ENCODE measurements around the gene SLC25A31. TPM values are rescaled to one million over a fixed set of nuclear protein-coding genes. Genes with fewer than 3 reads are reported as not detected.

The SLC25A31 gene
- total and polyA plus RNA-seq, 5 donors, result not detected

DNA sequence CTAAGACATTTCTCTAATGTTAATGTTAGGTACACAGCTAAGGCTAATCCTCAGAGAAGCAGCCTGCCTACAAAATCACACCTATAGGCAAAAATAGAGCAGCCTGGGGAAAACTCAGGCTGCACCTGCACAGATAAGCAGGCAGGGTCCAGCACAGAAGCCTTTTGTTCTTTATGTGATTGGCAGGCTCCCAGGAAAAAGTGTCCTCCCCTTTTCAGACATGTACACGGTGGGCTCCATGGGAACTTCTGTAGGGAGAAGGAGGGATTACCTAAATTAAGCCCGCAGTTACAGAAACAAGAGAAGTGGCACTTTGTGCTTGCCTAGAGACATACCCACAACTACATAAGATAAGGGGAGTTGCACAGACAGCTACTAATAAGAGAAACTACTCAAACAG, 47.9 kb downstream of the SLC25A31 start:
- no peaks in the 10 kb centered on the region for H3K4me1 ChIP-seq (ENCODE audit: control insufficient read depth, insufficient read depth, low read length)
- H3K4me3 ChIP-seq (ENCODE audit: low read length), result no peak overlapping the region
- DNase-seq (no peak), ATAC-seq (no peak)
- intact Hi-C loops (cut with DNase I), result no loop called here
- no peaks in the 10 kb centered on the region for H3K9me3 ChIP-seq (ENCODE audit: control insufficient read depth, low read length)
- 28% methylated on average over 2 of the region's 2 CpGs for WGBS
- H3K27me3 ChIP-seq (ENCODE audit: control insufficient read depth, insufficient read depth), result peaks cover 2% of the 10 kb centered on the region
- H3K27ac ChIP-seq (ENCODE audit: low read length), result no peak overlapping the region

DNA sequence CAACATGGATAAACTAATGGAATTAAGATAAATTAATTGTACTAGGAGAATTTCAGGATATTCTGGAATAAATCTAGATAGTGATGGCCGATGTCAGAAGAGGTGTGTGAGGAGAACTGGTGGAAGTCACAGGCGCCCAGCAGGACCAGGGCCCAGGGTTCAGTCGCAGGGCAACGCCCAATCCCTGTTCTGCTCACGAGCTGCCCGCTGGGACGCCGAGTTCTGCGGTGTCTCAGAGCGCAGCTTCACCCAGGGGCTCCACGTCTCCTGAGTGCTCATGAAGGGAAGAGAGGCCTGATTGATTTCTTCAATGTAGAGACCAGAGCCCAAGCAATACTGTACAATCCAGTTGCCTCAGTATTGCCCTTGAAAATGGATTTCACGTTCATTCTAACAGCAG, 50.4 kb downstream of the SLC25A31 start:
- H3K9me3 ChIP-seq (ENCODE audit: control insufficient read depth, low read length), result no peaks in the 10 kb centered on the region
- ATAC-seq (no peak), DNase-seq (peak in 2 of 3 donors; percentile 47 to 59)
- 97% methylated on average over 12 of the region's 12 CpGs for WGBS
- H3K27me3 ChIP-seq (ENCODE audit: control insufficient read depth, insufficient read depth), result peaks cover 2% of the 10 kb centered on the region
- intact Hi-C loops (cut with DNase I), result loop anchor here in 1 of 4 donors (5.0 kb wide), 1 partner anchor 187 kb away; the partner anchor contains the start of genes ABHD18 and MFSD8
- no peak overlapping the region for H3K4me3 ChIP-seq (ENCODE audit: low read length)
- no peaks in the 10 kb centered on the region for H3K4me1 ChIP-seq (ENCODE audit: control insufficient read depth, insufficient read depth, low read length)
- no peak overlapping the region for H3K27ac ChIP-seq (ENCODE audit: low read length)

DNA sequence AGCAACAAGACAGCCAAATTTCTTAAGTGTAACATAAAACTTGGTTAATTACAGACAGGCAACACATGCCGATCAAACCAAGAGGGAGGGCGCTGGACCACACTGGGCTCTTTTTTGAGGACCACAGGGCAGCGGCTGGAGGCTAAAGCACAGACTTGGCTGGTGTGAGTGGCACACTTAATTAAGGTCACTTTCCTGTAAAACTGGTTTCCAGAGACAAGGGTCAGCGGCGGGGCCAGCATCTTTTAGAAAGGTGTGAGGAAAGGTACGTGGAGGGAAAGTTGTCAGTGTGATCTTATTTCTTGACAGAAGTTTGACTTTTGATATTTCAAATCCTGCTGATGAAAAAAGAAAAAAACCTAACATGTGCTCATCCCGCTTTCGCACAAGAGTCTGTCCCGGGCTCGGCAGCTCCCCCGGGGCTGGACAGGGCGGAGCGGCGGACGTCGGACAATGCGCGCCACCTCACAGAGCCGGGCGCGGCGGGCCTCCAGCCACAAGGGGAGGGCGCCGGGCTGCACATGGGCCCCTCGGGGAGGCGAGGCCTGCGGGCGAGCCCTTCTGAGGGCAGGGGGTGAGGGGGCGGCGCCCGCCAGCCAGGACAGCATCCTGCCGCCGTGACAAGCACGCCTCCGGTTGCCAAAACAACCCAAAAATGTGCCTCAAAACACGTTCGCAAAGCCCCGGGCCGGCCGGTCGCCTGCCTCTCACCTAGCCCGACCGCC, 51.3 kb downstream of the SLC25A31 start:
- WGBS, result 13% methylated on average over 43 of the region's 43 CpGs
- intact Hi-C loops (cut with DNase I), result loop anchor here in 1 of 4 donors (5.0 kb wide), 1 partner anchor 186 kb away; the partner anchor contains the start of genes ABHD18 and MFSD8
- ATAC-seq, result peak; percentile 84 to 90
- Histone ChIP-seq H3K4me1 (ENCODE audit: control insufficient read depth, insufficient read depth, low read length) (no peaks in the 10 kb centered on the region), H3K9me3 (ENCODE audit: control insufficient read depth, low read length) (no peaks in the 10 kb centered on the region), H3K27me3 (ENCODE audit: control insufficient read depth, insufficient read depth) (peaks cover 2% of the 10 kb centered on the region), H3K4me3 (ENCODE audit: low read length) (peak overlapping the region; percentile 71), H3K27ac (ENCODE audit: low read length) (no peak overlapping the region)
- peak in 2 of 3 donors; percentile 70 to 86 for DNase-seq

DNA sequence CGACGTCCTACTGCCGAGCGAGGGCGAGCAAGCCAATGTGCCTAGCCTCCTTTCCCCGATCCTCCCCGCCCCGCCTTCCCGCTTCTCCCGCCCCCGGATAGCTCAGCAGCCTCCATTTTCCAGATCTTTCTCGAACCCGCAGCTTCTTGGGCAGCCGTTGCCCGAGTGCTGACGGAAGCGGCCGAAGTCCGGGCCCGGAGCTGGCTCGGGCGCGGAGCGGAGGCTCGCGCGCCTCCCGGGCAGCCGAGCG, 51.8 kb downstream of the SLC25A31 start:
- intact Hi-C loops (cut with DNase I), result loop anchor here in 1 of 4 donors (5.0 kb wide), 1 partner anchor 185 kb away; the partner anchor contains the start of genes ABHD18 and MFSD8

DNA sequence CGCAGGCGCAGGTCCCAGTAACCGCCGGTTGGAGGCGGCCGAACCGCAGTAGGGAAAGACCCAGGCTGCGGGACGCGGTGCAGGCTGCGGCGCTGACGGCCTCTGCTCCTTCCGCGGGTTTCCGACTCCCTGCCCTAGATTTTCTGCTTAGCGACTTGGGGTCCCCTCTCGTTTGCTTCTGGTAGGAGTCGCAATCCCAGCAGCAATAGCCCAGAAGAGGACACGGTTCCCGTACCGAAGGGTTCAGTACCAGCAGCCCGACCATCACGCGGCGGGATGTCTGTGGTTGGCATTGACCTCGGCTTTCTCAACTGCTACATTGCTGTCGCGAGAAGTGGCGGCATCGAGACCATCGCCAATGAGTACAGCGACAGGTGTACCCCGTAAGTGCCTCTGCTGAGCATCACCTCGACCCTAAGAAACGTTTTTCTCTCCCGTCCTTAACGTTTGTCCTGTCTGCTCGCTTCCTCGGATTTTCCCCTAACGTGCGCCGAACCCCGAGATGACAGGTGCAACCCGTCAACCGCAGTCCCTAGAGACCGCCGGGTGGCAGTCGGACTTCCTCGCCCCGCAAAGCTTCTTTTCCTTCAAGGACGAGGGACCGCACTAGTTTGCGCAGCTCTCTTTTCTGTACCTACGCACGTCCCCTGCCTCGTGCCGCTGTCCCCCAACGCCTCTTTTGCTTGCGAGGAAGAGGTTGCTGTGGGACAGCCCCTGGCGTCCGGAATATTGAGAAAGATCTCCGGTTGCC, 52.2 kb downstream of the SLC25A31 start, which contains the start of gene HSPA4L:
Gene HSPA4L, plus strand, starts transcription at position 48 of the 751 bp plus-strand sequence. Its CDS starts 229 bp downstream, at position 277.
- H3K4me3 ChIP-seq (ENCODE audit: low read length), result peak within 1 kb of the TSS; percentile 71
- intact Hi-C loops (cut with DNase I), result loop anchor here in 1 of 4 donors (5.0 kb wide), 1 partner anchor 185 kb away; the partner anchor contains the start of genes ABHD18 and MFSD8
- under 1% methylated on average over 63 of the region's 63 CpGs for WGBS
- no peaks in the 10 kb centered on the region for H3K27me3 ChIP-seq (ENCODE audit: control insufficient read depth, insufficient read depth)
- no peaks in the 10 kb centered on the region for H3K9me3 ChIP-seq (ENCODE audit: control insufficient read depth, low read length)
- DNase-seq (peak in 2 of 3 donors; percentile 63 to 79), ATAC-seq (peak; percentile 58 to 60)
- H3K4me1 ChIP-seq (ENCODE audit: control insufficient read depth, insufficient read depth, low read length), result no peaks in the 10 kb centered on the region
- H3K27ac ChIP-seq (ENCODE audit: low read length), result peak within 1 kb of the TSS; percentile 0

More for the DNA sequence above, 51.8 kb downstream of the SLC25A31 start:
- Histone ChIP-seq H3K4me3 (ENCODE audit: low read length) (peak overlapping the region; percentile 71), H3K4me1 (ENCODE audit: control insufficient read depth, insufficient read depth, low read length) (no peaks in the 10 kb centered on the region), H3K9me3 (ENCODE audit: control insufficient read depth, low read length) (no peaks in the 10 kb centered on the region), H3K27me3 (ENCODE audit: control insufficient read depth, insufficient read depth) (no peaks in the 10 kb centered on the region), H3K27ac (ENCODE audit: low read length) (no peak overlapping the region)
- peak; percentile 98 to 99 for ATAC-seq
- DNase-seq, result peak; percentile 89 to 95 (median 95)
- under 1% methylated on average over 30 of the region's 30 CpGs for WGBS

DNA sequence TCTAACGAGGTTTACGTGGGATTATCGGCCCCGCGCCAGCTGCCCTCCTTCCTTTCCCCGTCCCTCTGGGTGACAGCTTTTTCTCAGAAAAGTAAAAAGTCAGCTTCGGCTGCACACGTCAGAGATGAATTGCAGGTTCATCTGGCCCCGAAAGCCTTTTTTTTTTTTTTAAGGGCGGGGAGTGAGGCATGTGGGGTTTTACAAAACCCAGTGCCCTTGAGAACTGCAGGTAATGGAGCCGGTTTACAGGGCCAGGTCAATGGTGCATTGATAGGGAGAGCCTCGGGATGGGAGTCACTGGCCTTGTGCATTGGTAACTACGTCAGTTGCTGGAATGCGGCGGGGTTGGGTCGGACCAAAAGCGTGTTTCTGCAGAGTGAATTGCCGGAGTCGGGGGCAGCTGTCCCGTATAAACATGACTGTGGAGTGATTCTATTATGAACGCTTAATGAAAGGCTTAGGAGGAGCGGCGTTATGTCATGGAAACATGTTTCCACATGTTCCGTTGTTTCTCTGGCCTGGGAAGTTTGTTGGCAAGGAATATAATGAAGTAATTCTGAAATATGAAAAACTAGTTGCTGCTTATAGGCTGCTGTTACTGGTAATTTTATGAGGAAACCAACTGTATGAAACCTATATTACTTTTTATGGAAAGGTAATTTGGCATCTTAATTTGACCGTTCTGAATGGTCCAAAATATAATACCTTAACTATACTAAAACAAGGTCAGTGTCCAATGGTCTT, 53.0 kb downstream of the SLC25A31 start:
- Histone ChIP-seq H3K4me1 (ENCODE audit: control insufficient read depth, insufficient read depth, low read length) (no peaks in the 10 kb centered on the region), H3K9me3 (ENCODE audit: control insufficient read depth, low read length) (no peaks in the 10 kb centered on the region), H3K4me3 (ENCODE audit: low read length) (peak overlapping the region; percentile 71), H3K27me3 (ENCODE audit: control insufficient read depth, insufficient read depth) (no peaks in the 10 kb centered on the region), H3K27ac (ENCODE audit: low read length) (peak overlapping the region; percentile 0)
- DNase-seq (peak; percentile 78 to 88 (median 79)), ATAC-seq (peak; percentile 47 to 74)
- intact Hi-C loops (cut with DNase I), result loop anchor here in 1 of 4 donors (5.0 kb wide), 1 partner anchor 184 kb away; the partner anchor contains the start of genes ABHD18 and MFSD8
- WGBS, result 6% methylated on average over 25 of the region's 25 CpGs

DNA sequence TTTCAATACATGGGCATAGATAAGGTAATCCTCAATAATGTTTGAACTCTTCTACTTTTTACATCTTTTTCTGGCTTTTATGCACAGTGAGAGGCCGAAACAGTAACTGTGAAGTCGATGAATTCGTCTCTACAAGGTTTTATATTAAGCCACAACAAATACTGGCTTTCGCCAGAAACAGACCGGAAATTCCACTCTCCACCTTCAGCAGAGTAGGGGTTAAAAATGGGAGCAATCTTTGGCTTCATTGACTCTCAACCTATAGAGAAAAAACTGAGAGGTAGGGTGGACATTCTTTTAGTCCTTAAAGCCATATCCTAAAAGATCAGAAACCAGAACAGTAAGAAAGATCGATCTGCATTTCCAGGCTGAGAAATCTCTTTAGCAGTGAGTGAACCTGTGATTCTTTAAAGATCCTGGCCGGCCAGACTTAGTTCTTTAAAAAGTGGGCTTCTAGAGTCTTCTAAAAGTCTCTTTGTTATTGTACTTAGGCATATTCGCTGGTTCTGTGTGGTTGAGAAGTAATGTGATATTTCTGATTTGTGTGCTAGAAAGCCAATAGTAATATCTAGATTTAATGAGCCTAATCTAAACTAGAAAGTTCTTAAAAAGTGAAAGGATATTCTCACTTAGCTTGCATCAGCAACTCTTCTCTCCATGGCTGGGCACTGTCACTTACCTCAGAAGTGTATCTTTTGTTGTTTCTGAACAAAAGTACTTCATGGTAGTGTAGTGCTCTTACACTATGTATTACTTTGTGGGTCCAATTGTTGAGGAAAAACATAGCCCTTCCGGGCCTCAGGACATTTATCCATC, 54.0 kb downstream of the SLC25A31 start:
- Histone ChIP-seq H3K27ac (ENCODE audit: low read length) (no peak overlapping the region), H3K27me3 (ENCODE audit: control insufficient read depth, insufficient read depth) (no peaks in the 10 kb centered on the region), H3K9me3 (ENCODE audit: control insufficient read depth, low read length) (no peaks in the 10 kb centered on the region), H3K4me1 (ENCODE audit: control insufficient read depth, insufficient read depth, low read length) (no peaks in the 10 kb centered on the region), H3K4me3 (ENCODE audit: low read length) (no peak overlapping the region)
- DNase-seq (no peak), ATAC-seq (no peak)
- intact Hi-C loops (cut with DNase I), result loop anchor here in 1 of 4 donors (5.0 kb wide), 1 partner anchor 183 kb away; the partner anchor contains the start of genes ABHD18 and MFSD8
- WGBS, result 84% methylated on average over 9 of the region's 9 CpGs

- Histone ChIP-seq H3K27me3 (ENCODE audit: control insufficient read depth, insufficient read depth) (no peaks in the 10 kb centered on the region), H3K4me3 (ENCODE audit: low read length) (no peak overlapping the region), H3K9me3 (ENCODE audit: control insufficient read depth, low read length) (no peaks in the 10 kb centered on the region), H3K27ac (ENCODE audit: low read length) (no peak overlapping the region), H3K4me1 (ENCODE audit: control insufficient read depth, insufficient read depth, low read length) (peaks cover 1% of the 10 kb centered on the region)
- ATAC-seq (peak in 1 of 2 donors; percentile 62), DNase-seq (no peak)
- intact Hi-C loops (cut with DNase I), result no loop called here
- 89% methylated on average over 2 of the region's 2 CpGs for WGBS
Measured at GRCh38 chr4:127788517-127788916, 58.3 kb downstream of the SLC25A31 start.

GRCh38 chr4:127791391-127791790, 61.2 kb downstream of the SLC25A31 start:
- Histone ChIP-seq H3K27ac (ENCODE audit: low read length) (no peak overlapping the region), H3K4me3 (ENCODE audit: low read length) (no peak overlapping the region), H3K9me3 (ENCODE audit: control insufficient read depth, low read length) (no peaks in the 10 kb centered on the region), H3K27me3 (ENCODE audit: control insufficient read depth, insufficient read depth) (no peaks in the 10 kb centered on the region), H3K4me1 (ENCODE audit: control insufficient read depth, insufficient read depth, low read length) (peaks cover 1% of the 10 kb centered on the region)
- intact Hi-C loops (cut with DNase I), result no loop called here
- WGBS, result 76% methylated on average over 1 of the region's 1 CpG
- ATAC-seq (no peak), DNase-seq (no peak)

DNA sequence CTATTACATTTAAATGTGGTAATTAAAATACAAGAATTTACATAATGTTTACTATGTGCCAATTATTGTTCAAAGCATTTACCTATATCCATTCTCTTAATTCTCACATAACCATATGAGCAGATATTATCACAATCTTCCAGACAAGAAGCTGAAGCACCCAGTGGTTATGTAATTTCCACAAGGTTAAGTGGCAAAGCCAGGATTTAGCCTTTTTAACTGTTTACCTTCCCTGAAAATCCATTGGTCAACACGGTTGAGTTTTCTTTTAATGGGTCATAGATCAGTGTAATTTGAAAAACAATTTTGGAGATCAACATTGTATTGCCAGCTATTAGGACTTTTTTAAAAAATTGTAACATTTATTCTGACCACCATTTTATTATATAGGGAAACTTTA, 63.3 kb downstream of the SLC25A31 start:
- whole genome bisulfite sequencing, result 77% methylated on average over 1 of the region's 1 CpG
- no peak for ATAC-seq
- H3K27ac ChIP-seq (ENCODE audit: low read length), result no peak overlapping the region

More for the DNA sequence above, 63.3 kb downstream of the SLC25A31 start:
- intact Hi-C loops (cut with DNase I), result no loop called here
- DNase-seq, result no peak
- no peak overlapping the region for H3K4me3 ChIP-seq (ENCODE audit: low read length)
- no peaks in the 10 kb centered on the region for H3K27me3 ChIP-seq (ENCODE audit: control insufficient read depth, insufficient read depth)
- peaks cover 1% of the 10 kb centered on the region for H3K4me1 ChIP-seq (ENCODE audit: control insufficient read depth, insufficient read depth, low read length)
- no peaks in the 10 kb centered on the region for H3K9me3 ChIP-seq (ENCODE audit: control insufficient read depth, low read length)

Data from right cardiac atrium (tissue), 5 donors.